H1 (cell line): ENCODE results near the gene SIRT7. TPM values are rescaled to one million over a fixed set of nuclear protein-coding genes. Genes with fewer than 3 reads are reported as not detected.

Experiments used
- CTCF ChIA-PET: fragments of 300-600 bp; sonication (Branson Sonifier 250); formaldehyde crosslinking; loops from one replicate; lab custom pipeline; 2021; ENCODE audit not compliant: partially characterized antibody; lab: Charles Lee
- POLR2A ChIA-PET: fragments of 300-600 bp; sonication (Branson Sonifier 250); formaldehyde crosslinking; loops from one replicate; lab custom pipeline; 2021; ENCODE audit warnings: inconsistent platforms; ENCODE audit not compliant: partially characterized antibody; lab: Charles Lee
- DNase-seq, 2 experiments: peaks; one replicate each; pipeline versions ENCODE4 v3.0.0 to v3.0.0-alpha.2; 2010 to 2022; ENCODE audit warnings: low spot score in 2 of 2, low read depth in 1 of 2, mixed read lengths in 1 of 2
- FAIRE-seq: peaks from 2 replicates; lab custom pipeline; 2011; peaks lifted over from hg19 to GRCh38; lab: Jason Lieb, UNC
- H2AFZ ChIP-seq: 2 replicates; pipeline ENCODE4 v1.8.1; 2012; ENCODE audit warnings: low read length, inconsistent platforms
- H2AK5ac ChIP-seq: 2 replicates; pipeline ENCODE4 v1.6.1; 2013; ENCODE audit warnings: low read depth, low read length
- H2BK120ac ChIP-seq: replicated peaks from 2 replicates; pipeline ENCODE3; 2013; ENCODE audit warnings: low read depth, low read length, inconsistent platforms
- H2BK12ac ChIP-seq: 2 replicates; pipeline ENCODE4 v1.6.1; 2013; ENCODE audit warnings: low read depth, low read length
- H2BK15ac ChIP-seq: 2 replicates; pipeline ENCODE4 v1.6.1; 2013; ENCODE audit warnings: low read length
- H2BK20ac ChIP-seq: 2 replicates; pipeline ENCODE4 v1.6.1; 2013; ENCODE audit warnings: low read length
- H2BK5ac ChIP-seq: 2 replicates; pipeline ENCODE4 v1.6.1; 2013; ENCODE audit warnings: low read depth, low read length
- H3K14ac ChIP-seq: 2 replicates; pipeline ENCODE4 v1.6.1; 2013; ENCODE audit warnings: inconsistent platforms; ENCODE audit not compliant: insufficient read length
- H3K18ac ChIP-seq: 2 replicates; pipeline ENCODE4 v1.6.1; 2013; ENCODE audit warnings: low read length; ENCODE audit errors: extremely low read depth
- H3K23ac ChIP-seq: 2 replicates; pipeline ENCODE4 v1.6.1; 2013; ENCODE audit warnings: inconsistent platforms; ENCODE audit not compliant: insufficient read length
- H3K23me2 ChIP-seq: 2 replicates; pipeline ENCODE4 v1.6.1; 2013; ENCODE audit warnings: low read depth, low read length
- H3K27ac ChIP-seq: 2 replicates; pipeline ENCODE4 v1.6.1; 2011; ENCODE audit warnings: low read depth, low read length, inconsistent platforms
- H3K27me3 ChIP-seq, 4 experiments: replicated peaks in 1 of 4; 1 replicate in 1 of 4; 2 replicates in 3 of 4; pipeline versions ENCODE4 v1.6.1 to v1.8.1; 2011 to 2013; ENCODE audit warnings: low read length in 3 of 4, mild to moderate bottlenecking in 3 of 4, inconsistent platforms in 2 of 4, mixed read lengths in 2 of 4, moderate library complexity in 1 of 4; ENCODE audit not compliant: control insufficient read depth in 3 of 4, insufficient read depth in 3 of 4; ENCODE audit errors: extremely low read depth in 1 of 4
- H3K36me3 ChIP-seq, 4 experiments: 2 replicates each; pipeline versions ENCODE4 v1.6.1 to v1.8.1; 2011 to 2013; ENCODE audit warnings: mild to moderate bottlenecking in 4 of 4, low read length in 3 of 4, moderate library complexity in 2 of 4, control low read depth in 1 of 4, inconsistent platforms in 1 of 4; ENCODE audit not compliant: insufficient read depth in 4 of 4, control insufficient read depth in 2 of 4
- H3K4ac ChIP-seq: replicated peaks from 2 replicates; pipeline ENCODE3; 2013; ENCODE audit warnings: low read length, low read depth, mixed read lengths, inconsistent platforms; ENCODE audit not compliant: insufficient read length
- H3K4me1 ChIP-seq, 4 experiments: replicated peaks in 1 of 4; 1 replicate in 1 of 4; 2 replicates in 3 of 4; pipeline versions ENCODE4 v1.6.1 to v1.8.1; 2011 to 2013; ENCODE audit warnings: low read length in 3 of 4, inconsistent platforms in 2 of 4, mixed read lengths in 1 of 4; ENCODE audit not compliant: insufficient read depth in 4 of 4, control insufficient read depth in 3 of 4
- H3K4me2 ChIP-seq, 2 experiments: 2 replicates each; pipeline versions ENCODE4 v1.6.1 to v1.8.1; 2011 to 2013; ENCODE audit warnings: low read depth in 2 of 2, low read length in 2 of 2, control low read depth in 1 of 2, inconsistent platforms in 1 of 2, mild to moderate bottlenecking in 1 of 2; ENCODE audit not compliant: insufficient read depth in 1 of 2
- H3K4me3 ChIP-seq, 4 experiments: fragments of 200-600, 300-600 bp in 1 of 4; sonication (generic), shearing (Covaris generic), sonication (Bioruptor Twin) in 1 of 4; 2 replicates each; pipeline versions ENCODE4 v1.5.1 to v1.8.1; 2011 to 2016; ENCODE audit warnings: low read length in 4 of 4, low read depth in 3 of 4, control low read depth in 2 of 4, inconsistent platforms in 2 of 4, mild to moderate bottlenecking in 2 of 4, mixed read lengths in 1 of 4, moderate library complexity in 1 of 4; ENCODE audit not compliant: insufficient read depth in 2 of 4; ENCODE audit errors: extremely low read depth in 1 of 4
- H3K56ac ChIP-seq: replicated peaks from 2 replicates; pipeline ENCODE3; 2013; ENCODE audit warnings: low read depth, mild to moderate bottlenecking, mixed read lengths, low read length, inconsistent platforms; ENCODE audit not compliant: insufficient read length
- H3K79me1 ChIP-seq: 2 replicates; pipeline ENCODE4 v1.6.1; 2013; ENCODE audit warnings: low read depth, low read length, control low read depth
- H3K79me2 ChIP-seq, 2 experiments: 2 replicates each; pipeline versions ENCODE4 v1.6.1 to v1.8.1; 2012 to 2013; ENCODE audit warnings: low read length in 2 of 2, mild to moderate bottlenecking in 2 of 2, inconsistent platforms in 1 of 2; ENCODE audit not compliant: insufficient read depth in 2 of 2, control insufficient read depth in 1 of 2
- H3K9ac ChIP-seq, 4 experiments: replicated peaks in 1 of 4; 1 replicate in 1 of 4; 2 replicates in 3 of 4; pipeline versions ENCODE4 v1.6.1 to v1.8.1; 2011 to 2013; ENCODE audit warnings: low read depth in 3 of 4, low read length in 3 of 4, control low read depth in 2 of 4, mild to moderate bottlenecking in 2 of 4, moderate library complexity in 2 of 4, inconsistent platforms in 1 of 4; ENCODE audit errors: extremely low read depth in 1 of 4
- H3K9me3 ChIP-seq, 2 experiments: 2 replicates each; pipeline versions ENCODE4 v1.6.1 to v1.8.1; 2012 to 2013; ENCODE audit warnings: mild to moderate bottlenecking in 2 of 2, moderate library complexity in 2 of 2, control low read depth in 1 of 2, inconsistent platforms in 1 of 2, low read depth in 1 of 2, low read length in 1 of 2, mixed read lengths in 1 of 2; ENCODE audit not compliant: insufficient read depth in 2 of 2
- H4K20me1 ChIP-seq, 2 experiments: replicated peaks in 1 of 2; 2 replicates each; pipeline versions ENCODE3 to v1.8.1; 2011 to 2013; ENCODE audit warnings: inconsistent platforms in 2 of 2, low read length in 2 of 2, mild to moderate bottlenecking in 1 of 2; ENCODE audit not compliant: insufficient read depth in 2 of 2, control insufficient read depth in 1 of 2
- H4K5ac ChIP-seq: 2 replicates; pipeline ENCODE4 v1.6.1; 2013; ENCODE audit warnings: low read length, low read depth, mixed read lengths, inconsistent platforms; ENCODE audit not compliant: insufficient read length
- H4K8ac ChIP-seq: 2 replicates; pipeline ENCODE4 v1.8.0; 2013; ENCODE audit warnings: mild to moderate bottlenecking, moderate library complexity, low read length, inconsistent platforms; ENCODE audit not compliant: insufficient read depth; ENCODE audit errors: extremely low read depth
- H4K91ac ChIP-seq: replicated peaks from 2 replicates; pipeline ENCODE3; 2013; ENCODE audit warnings: low read length, mixed read lengths, inconsistent platforms; ENCODE audit not compliant: insufficient read length
- CEBPB ChIP-seq: IDR thresholded peaks from 2 replicates; pipeline ENCODE4 v1.6.1; 2012; ENCODE audit warnings: low read depth, low read length
- CHD2 ChIP-seq: IDR thresholded peaks from 2 replicates; pipeline ENCODE4 v1.6.1; 2012; ENCODE audit warnings: low read length, improper control_type of control experiment
- EGR1 ChIP-seq: IDR thresholded peaks from 2 replicates; pipeline ENCODE4 v1.6.1; 2011; ENCODE audit warnings: low read depth, low read length, borderline replicate concordance
- GABPA ChIP-seq: IDR thresholded peaks from 2 replicates; pipeline ENCODE4 v1.6.1; 2011; ENCODE audit warnings: mild to moderate bottlenecking, low read length, moderate library complexity, borderline replicate concordance; ENCODE audit not compliant: insufficient read depth
- SAP30 ChIP-seq: fragments of 300-600 bp; sonication (generic); IDR thresholded peaks from 2 replicates; pipeline ENCODE4 v1.7.1; 2012; ENCODE audit warnings: low read length, moderate library complexity, mild to moderate bottlenecking, inconsistent platforms; ENCODE audit not compliant: insufficient read depth, insufficient replicate concordance
- SRF ChIP-seq: IDR thresholded peaks from 2 replicates; pipeline ENCODE4 v1.6.1; 2011; ENCODE audit warnings: mild to moderate bottlenecking, low read depth, low read length, moderate library complexity
- whole genome bisulfite sequencing, 2 experiments: shearing (Covaris generic) in 1 of 2; methylation state at CpG; one replicate each; pipeline versions ENCODE4 v1.1.6 to v1.1.7; 2013 to 2015; ENCODE audit warnings: low lambda C conversion rate in 2 of 2, mixed read lengths in 2 of 2, inconsistent platforms in 1 of 2, low coverage in 1 of 2, missing lambda C conversion rate in 1 of 2; ENCODE audit not compliant: insufficient replicate concordance in 2 of 2, insufficient coverage in 1 of 2, insufficient read length in 1 of 2; ENCODE audit errors: extremely low coverage in 1 of 2, missing lambda C conversion rate in 1 of 2; 5-methylcytosine and 5-hydroxymethylcytosine counted together
- polyA plus RNA-seq, 7 experiments: library from polyadenylated mRNA; depleted of rRNA in 3 of 7; stranded (reverse) in 5 of 7; unstranded in 2 of 7; fragments of >200 nt in 5 of 7; fragments of 200-250 nt in 2 of 7; gene quantifications; 1 replicate in 5 of 7; 2 replicates in 1 of 7; 4 replicates in 1 of 7; pipeline versions ENCODE4 v1.2.1 to v1.2.3, GENCODE V29; 2011 to 2013; ENCODE audit warnings: missing spikeins in 2 of 7, mixed read lengths in 2 of 7
- total RNA-seq: library from RNA; stranded (reverse); fragmentation: NEBNext Ultra II Directional; extraction: Animal tissue kit (Norgen Biotek cat#: 25700); gene quantifications from 2 replicates; pipeline ENCODE4 v1.2.1, GENCODE V29; 2021

SIRT7 gene
- total and polyA plus RNA-seq, 2 of the 8 experiments (the other 6 are each of a cell fraction or from before 2014, with no cell fraction given): 5.8 to 16.6 TPM

- TF ChIP-seq SRF (no peak), SAP30 (no peak), CHD2 (no peak), GABPA (no peak), EGR1 (no peak), CEBPB (no peak)
- no peak overlapping the region for H2BK12ac ChIP-seq
- H3K4ac ChIP-seq: no peak overlapping the region
- H2BK120ac ChIP-seq: no peak overlapping the region
- H3K23me2 ChIP-seq: peaks cover 5% of the 10 kb centered on the region
- peaks cover 29% of the 10 kb centered on the region for H3K79me1 ChIP-seq
- DNase-seq (no peak), FAIRE-seq (no peak)
- no peak overlapping the region for H2AFZ ChIP-seq
- H4K20me1 ChIP-seq: peaks cover 15 to 34% of the 10 kb centered on the region in 2 experiments
- peaks cover 7 to 60% of the 10 kb centered on the region in 2 experiments; a peak in 3 of 4 replicates for H3K79me2 ChIP-seq
- no peak overlapping the region for H4K5ac ChIP-seq
- ChIA-PET CTCF (interaction anchor here (0.6 to 1.0 kb wide), 2 partner anchors 101 to 333 kb away, joined by 3 read pairs; no protein-coding TSS in a partner anchor), POLR2A (interaction anchor here (1.0 to 1.5 kb wide), 2 partner anchors 9 to 17 kb away, joined by 3 read pairs; partner anchors contain the start of genes MAFG and NPB)
- no peak overlapping the region for H3K18ac ChIP-seq
- no peak overlapping the region for H4K8ac ChIP-seq
- no peak overlapping the region for H2AK5ac ChIP-seq
- peaks cover 5 to 32% (median 20%) of the 10 kb centered on the region in 4 experiments for H3K36me3 ChIP-seq
- H3K27me3 ChIP-seq: no peaks in the 10 kb centered on the region
- no peak overlapping the region for H3K56ac ChIP-seq
- H3K9ac ChIP-seq: no peak overlapping the region
- no peak overlapping the region for H4K91ac ChIP-seq
- H3K27ac ChIP-seq: no peak overlapping the region
- 93% methylated on average over 15 of the region's 15 CpGs; no CpG with 5 or more reads in 1 of the 2 experiments for WGBS, 2 experiments
- no peak overlapping the region for H3K4me2 ChIP-seq
- H3K9me3 ChIP-seq: no peaks in the 10 kb centered on the region
- H3K4me3 ChIP-seq: no peak overlapping the region
- H3K23ac ChIP-seq: no peak overlapping the region
- no peak overlapping the region for H2BK15ac ChIP-seq
- H2BK20ac ChIP-seq: no peak overlapping the region
- H2BK5ac ChIP-seq: 0 out of 2 replicates have a peak overlapping the region, but pooled peaks have one; percentile 10
- H3K14ac ChIP-seq: no peak overlapping the region
- H3K4me1 ChIP-seq: peaks cover 0 to 24% (median 15%) of the 10 kb centered on the region in 4 experiments; a peak in 6 of 7 replicates
Measured at GRCh38 chr17:81918832-81919545, 1.0 kb upstream of the SIRT7 start.
